D721Med (cell line): ENCODE measurements around the gene NAA16.
"Not testable (repeated sequence)": the region's sequence is repeated elsewhere in the genome, so short reads cannot be mapped to it uniquely, and the experiment has no call there.

Experiments
- DNase-seq: peaks from one replicate; pipeline ENCODE4 v3.0.0; 2011; ENCODE audit warnings: low spot score; ENCODE audit not compliant: insufficient read length
- FAIRE-seq: peaks from 2 replicates; lab custom pipeline; 2011; peaks lifted over from hg19 to GRCh38; lab: Jason Lieb, UNC
- TF ChIP-seq, protein P1 (sequence below): IDR thresholded peaks from 2 replicates; pipeline ENCODE4 v1.5.1; 2012; ENCODE audit warnings: mild to moderate bottlenecking, control low read depth; ENCODE audit not compliant: insufficient read depth; ENCODE audit errors: missing control alignments

Gene NAA16

DNA sequence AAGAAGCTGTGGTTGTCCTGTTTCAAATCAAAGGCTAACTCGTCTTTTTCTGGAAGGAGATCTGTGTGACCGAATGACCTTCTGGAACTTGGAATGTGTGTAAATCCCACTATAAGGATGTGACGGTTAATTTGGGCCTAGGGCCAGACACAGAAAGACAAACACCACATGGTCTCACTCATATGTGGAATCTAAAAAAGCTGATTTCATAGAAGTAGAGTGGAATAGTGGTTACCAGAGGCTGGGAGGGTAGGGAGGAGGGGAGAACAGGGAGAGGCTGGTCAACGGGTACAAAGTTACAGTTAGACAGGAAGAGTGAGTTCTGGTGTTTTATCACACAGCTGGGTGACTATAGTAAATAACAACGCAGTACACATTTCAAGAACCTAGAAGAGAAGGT lies 107.0 kb downstream of the NAA16 start:
- TF ChIP-seq, protein P1, sequence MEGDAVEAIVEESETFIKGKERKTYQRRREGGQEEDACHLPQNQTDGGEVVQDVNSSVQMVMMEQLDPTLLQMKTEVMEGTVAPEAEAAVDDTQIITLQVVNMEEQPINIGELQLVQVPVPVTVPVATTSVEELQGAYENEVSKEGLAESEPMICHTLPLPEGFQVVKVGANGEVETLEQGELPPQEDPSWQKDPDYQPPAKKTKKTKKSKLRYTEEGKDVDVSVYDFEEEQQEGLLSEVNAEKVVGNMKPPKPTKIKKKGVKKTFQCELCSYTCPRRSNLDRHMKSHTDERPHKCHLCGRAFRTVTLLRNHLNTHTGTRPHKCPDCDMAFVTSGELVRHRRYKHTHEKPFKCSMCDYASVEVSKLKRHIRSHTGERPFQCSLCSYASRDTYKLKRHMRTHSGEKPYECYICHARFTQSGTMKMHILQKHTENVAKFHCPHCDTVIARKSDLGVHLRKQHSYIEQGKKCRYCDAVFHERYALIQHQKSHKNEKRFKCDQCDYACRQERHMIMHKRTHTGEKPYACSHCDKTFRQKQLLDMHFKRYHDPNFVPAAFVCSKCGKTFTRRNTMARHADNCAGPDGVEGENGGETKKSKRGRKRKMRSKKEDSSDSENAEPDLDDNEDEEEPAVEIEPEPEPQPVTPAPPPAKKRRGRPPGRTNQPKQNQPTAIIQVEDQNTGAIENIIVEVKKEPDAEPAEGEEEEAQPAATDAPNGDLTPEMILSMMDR = no peak
- DNase-seq (no peak), FAIRE-seq (no peak)

DNA sequence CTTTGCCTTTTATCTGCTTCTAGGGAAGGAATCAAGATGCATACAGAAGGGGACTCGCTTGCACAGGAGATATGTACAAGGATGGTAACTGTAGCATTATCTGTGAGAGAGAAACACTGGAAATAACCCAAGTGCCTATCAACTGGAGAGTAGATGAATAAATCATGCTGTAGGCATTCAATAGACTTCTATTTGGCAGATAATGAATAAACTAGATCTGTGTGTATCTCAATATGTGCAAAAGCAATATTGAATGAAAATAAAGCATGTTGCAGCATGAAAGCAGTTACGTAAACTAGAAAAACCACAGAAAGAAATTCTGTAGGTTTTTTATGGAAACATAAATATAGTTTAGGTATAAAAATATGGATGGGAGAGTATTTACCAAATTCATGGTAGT lies 107.7 kb downstream of the NAA16 start:
- FAIRE-seq (no peak), DNase-seq (no peak)
- TF ChIP-seq, protein P1 = no peak

DNA sequence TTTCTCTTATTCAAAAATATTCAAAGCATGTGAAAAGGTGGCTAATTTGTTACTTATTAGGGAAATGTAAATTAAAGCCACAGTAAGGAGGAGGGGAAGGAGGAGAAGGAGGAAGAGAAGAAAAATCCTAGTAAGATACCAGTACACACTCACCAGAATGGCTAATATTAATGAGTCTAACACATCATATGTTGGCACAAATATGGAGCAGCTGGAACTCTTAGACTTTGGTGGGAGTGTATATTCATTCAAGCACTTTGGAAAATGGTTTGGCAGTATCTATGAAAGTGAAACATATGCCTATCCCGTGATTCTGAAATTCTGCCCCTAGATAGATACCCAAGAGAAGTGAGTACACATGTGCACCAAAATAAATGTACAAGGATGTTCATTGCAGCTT lies 108.1 kb downstream of the NAA16 start:
- TF ChIP-seq, protein P1 = no peak
- FAIRE-seq (no peak), DNase-seq (no peak)

DNA sequence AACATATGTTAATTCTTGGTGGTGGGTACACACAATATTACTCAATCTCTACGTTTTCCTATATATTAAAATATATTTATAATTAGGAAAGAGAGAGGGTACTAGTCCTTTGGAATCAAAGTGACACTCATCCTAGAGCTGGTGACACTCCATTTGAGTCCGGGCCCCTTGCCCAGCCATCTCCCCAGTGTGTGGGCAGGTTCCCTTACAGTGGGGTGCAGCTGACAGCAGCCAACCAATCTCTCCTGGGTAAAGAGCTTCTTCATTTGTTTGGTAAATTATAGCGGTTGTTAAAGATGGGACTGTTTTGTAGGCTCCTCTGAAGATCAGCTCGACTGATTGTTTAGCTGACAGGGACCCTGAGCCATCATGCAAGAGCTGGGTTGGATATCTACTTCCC lies 109.1 kb downstream of the NAA16 start:
- DNase-seq = no peak
- FAIRE-seq = no peak

DNA sequence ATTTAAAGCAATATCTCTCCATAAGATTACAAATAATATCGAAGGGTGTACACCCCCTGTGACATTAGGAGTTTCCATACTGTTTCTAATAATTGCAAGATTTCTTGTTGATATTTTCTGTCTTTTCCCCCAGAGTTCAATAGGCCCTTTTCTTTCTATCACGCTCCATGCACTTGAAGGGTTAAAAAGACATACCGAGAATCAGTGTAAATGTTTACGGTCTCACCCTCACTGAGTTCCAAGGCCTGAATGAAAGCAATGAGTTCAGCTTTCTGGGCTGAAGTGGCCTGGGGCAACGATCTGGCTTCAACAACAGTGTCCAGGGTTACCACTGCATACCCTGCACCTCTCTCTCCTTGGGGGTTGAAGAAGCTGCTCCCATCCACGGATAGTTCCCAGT lies 110.3 kb downstream of the NAA16 start:
- not testable (repeated sequence) for FAIRE-seq, DNase-seq

More for the DNA sequence above, 109.1 kb downstream of the NAA16 start:
- TF ChIP-seq, protein P1 = no peak

DNA sequence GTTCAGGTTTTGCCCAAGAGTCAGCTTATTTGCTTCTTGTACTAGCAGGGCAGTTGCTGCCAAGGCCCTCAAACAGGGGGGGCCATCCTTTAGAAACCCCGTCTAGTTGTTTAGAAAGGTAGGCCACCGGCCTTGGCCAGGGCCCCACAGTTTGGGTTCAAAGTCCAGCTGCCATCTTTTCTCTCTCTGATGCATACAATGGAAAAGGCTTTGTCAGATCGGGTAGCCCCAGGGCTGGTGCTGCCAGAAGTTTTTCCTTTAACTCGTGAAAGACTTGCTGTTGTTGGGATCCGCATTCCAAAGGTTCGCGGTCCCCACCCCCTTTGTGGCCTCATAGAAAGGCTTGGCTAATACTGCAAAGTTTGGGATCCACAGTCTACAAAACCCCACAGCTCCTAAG lies 110.9 kb downstream of the NAA16 start:
- DNase-seq = not testable (repeated sequence)

DNA sequence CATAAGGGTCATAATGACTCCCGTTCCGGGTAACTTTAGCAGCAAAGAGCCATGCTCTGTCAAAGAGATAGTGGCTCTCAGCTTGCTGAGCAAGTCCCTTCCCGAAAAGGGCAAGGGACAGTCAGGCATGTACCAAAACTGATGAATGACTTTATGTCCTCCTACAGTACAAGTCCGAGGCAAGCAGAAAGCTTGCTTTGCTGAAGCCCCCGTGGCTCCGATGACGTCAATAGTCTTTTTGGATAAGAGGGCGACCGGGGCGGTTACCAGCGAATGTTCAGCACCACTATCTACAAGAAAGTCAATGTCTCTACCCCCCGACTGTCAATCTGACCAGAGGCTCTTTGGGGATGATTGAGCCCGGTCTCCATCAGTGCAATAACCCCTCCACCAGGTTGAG lies 112.2 kb downstream of the NAA16 start:
- DNase-seq, FAIRE-seq: not testable (repeated sequence)

More for the DNA sequence above, 110.9 kb downstream of the NAA16 start:
- not testable (repeated sequence) for FAIRE-seq

DNA sequence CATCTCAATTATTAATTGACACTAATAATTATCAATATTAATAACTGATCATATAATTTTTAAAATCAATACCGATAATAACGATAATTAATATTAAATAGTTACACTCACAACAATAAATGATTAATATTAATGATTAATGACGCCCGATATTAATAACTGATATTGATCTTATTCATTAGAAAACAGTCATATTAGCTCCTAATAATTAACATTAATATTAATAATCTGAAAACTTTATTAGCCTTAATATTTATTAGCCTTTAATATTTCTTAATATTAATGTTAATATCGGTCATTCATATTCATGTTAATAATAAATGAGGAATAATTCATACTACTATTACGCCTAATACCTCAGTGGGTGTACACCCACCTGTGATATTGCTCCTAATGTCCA lies 113.6 kb downstream of the NAA16 start:
- not testable (repeated sequence) for FAIRE-seq, DNase-seq

DNA sequence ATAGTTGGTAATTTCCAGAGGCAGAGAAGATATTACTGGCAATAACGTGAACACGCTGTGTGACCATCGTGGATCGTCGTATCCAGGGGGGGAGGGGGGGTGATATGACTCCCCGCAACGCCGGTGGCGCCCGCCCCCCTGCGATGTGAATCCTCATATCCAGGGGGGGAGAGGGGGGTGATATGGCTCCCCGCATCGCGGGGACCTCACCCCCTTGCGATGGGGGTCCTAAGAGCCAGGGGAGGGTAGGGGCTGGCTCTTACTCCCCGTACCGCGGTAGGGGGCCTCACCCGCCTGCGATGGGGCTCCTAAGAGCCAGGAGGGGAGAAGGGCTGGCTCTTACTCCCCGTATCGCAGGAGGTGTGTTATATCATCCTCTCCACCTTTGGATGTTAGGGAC lies 115.0 kb downstream of the NAA16 start:
- TF ChIP-seq, protein P1 = no peak
- DNase-seq (no peak), FAIRE-seq (no peak)
